ENCODE results near the gene DGKI. TPM values are rescaled to one million over a fixed set of nuclear protein-coding genes. Genes with fewer than 3 reads are reported as not detected.

DGKI gene
- total RNA-seq, 2 experiments from 2014 or later: 1.8 to 2.2 TPM

DNA sequence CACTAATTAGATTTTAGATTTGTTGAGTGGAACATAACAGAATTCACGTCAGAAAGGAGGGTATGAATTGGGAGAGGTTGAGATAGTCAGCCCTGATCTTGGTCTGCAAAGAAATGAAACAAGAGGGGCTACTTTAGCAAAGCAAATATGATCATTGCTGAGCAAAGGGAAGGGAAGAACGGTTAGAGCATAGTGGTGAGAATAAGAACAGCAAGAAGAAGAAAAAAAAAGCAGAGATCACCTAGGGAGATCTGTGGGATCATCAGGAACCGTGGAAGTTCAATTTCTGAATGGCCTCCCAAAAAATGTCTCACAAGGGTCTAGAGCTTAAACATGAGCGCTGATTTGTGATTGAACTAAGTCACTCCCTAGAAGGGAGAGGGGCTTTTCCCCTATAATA is 156.1 kb downstream of the DGKI start:
- Mint-ChIP-seq H3K4me3 (no peak overlapping the region), H3K27ac (no peak overlapping the region), H3K4me1 (no peaks in the 10 kb centered on the region), H3K36me3 (no peaks in the 10 kb centered on the region), H3K9me3 (no peaks in the 10 kb centered on the region), H3K27me3 (peaks cover 13% of the 10 kb centered on the region)
- no peak for DNase-seq

DNA sequence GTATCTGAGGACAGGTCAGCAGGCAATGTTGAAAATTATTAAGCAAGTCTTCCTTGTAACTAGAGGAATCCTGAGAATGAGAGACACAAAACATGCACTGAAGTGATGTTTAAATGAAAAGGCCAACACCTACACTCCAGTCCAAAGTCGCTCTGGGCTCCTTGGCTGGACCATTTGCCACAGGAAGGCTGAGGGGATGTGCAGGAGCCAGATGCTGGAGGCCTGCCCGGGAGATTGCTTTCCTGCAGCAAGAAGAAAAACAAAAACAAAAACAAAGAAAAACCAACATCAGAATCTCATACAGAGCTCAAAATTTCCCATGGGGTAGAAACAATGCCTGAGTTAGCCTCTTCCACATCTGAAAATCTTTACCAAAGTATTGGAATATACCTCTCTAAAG is 157.0 kb downstream of the DGKI start:
- Mint-ChIP-seq H3K36me3 (no peaks in the 10 kb centered on the region), H3K4me3 (no peak overlapping the region), H3K4me1 (no peaks in the 10 kb centered on the region), H3K27ac (no peak overlapping the region), H3K27me3 (peaks cover 14% of the 10 kb centered on the region), H3K9me3 (no peaks in the 10 kb centered on the region)
- DNase-seq: no peak

DNA sequence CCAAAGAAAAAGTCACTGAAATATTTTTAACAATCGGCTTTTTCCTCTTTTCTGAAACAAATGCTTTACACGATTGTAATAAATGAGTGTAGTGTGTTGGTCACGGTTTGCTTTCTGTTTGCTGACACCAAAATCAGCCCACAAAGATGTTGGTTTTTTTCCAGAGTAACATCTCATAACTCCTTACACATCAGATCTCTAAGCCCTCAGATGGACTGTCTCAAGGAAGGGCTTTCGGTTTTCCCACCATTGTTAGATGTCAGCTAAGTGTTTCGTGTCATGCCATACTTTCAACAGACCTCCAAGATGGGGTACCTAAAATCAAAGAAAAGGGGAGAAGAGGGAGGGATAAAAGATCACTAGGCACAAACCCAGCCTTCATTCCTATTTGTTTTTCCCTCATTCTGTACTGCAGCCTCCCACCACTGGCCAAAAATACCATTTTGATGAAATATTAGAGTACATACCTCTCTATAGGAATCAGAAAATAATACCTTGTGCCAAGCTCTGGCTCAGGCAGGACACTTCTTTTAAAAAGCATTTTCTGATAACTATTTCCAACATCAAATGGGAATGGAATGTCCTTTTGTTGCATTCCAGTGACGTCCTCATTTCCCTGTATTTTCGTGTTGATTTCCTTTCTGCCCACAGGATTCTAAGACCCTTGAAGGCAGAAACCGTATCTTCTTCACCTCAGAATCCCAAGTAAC is 159.1 kb downstream of the DGKI start:
- no peak overlapping the region for H3K27ac Mint-ChIP-seq
- no peaks in the 10 kb centered on the region for H3K9me3 Mint-ChIP-seq
- DNase-seq: no peak
- H3K27me3 Mint-ChIP-seq: peaks cover 23% of the 10 kb centered on the region
- no peaks in the 10 kb centered on the region for H3K4me1 Mint-ChIP-seq
- no peaks in the 10 kb centered on the region for H3K36me3 Mint-ChIP-seq
- H3K4me3 Mint-ChIP-seq: no peak overlapping the region

DNA sequence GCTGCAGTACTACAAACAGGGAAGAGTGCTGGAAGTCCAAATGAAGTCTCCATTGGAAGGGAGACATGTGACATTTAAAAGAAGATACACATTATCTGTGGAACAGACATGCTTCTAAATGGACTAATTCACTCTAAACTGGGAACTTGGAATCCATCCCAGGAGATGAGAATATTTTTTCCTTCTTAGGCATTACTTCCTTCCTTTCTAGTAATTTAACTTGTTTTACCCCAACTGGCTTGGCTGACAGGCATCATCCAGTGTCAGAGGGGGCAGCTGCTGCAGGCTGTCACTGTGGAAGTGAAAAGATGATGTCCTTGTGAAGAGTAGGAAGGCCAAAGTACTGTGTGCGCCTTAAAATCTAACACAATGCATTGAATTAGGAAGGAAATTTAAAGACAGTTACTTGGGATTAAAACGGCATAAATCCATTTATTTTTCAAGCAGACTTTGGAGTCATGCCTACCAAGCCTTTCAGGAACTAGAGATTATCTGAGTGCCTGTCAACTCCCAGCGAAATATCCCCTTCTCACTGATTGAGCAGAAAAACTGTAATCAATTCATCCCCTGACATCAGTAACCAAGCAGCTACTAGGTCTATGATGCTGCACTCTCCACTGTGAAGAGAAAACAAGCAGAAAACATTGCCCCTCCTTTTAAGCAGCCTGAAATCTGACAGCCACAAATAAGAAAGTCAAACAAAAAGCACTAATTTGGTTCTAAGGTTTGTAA is 161.2 kb downstream of the DGKI start:
- Mint-ChIP-seq H3K27me3 (peaks cover 31% of the 10 kb centered on the region), H3K36me3 (no peaks in the 10 kb centered on the region), H3K4me3 (no peak overlapping the region), H3K4me1 (no peaks in the 10 kb centered on the region), H3K9me3 (no peaks in the 10 kb centered on the region), H3K27ac (no peak overlapping the region)
- DNase-seq: no peak

DNA sequence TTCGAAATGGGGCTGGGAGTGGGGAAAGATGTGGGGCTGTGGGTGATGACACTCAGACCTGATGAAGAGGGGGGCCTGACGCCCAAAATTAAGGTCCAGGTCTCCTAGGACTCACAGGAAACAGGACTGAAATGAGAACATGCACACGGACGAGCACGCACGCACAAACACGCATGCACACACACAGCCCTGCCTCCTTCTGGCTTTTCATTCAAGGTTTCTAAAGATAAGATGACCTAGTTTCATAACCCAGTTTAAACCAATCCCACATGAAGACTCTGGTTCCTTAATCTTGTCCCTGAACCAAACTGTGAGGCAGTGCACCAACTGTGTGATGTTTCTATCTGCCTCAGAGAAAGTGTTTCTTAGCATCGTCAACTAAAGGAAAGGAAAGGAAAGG is 162.0 kb downstream of the DGKI start:
- H3K27ac Mint-ChIP-seq: no peak overlapping the region
- no peaks in the 10 kb centered on the region for H3K9me3 Mint-ChIP-seq
- H3K36me3 Mint-ChIP-seq: no peaks in the 10 kb centered on the region
- no peak for DNase-seq
- no peak overlapping the region for H3K4me3 Mint-ChIP-seq
- H3K27me3 Mint-ChIP-seq: peaks cover 35% of the 10 kb centered on the region
- no peaks in the 10 kb centered on the region for H3K4me1 Mint-ChIP-seq

DNA sequence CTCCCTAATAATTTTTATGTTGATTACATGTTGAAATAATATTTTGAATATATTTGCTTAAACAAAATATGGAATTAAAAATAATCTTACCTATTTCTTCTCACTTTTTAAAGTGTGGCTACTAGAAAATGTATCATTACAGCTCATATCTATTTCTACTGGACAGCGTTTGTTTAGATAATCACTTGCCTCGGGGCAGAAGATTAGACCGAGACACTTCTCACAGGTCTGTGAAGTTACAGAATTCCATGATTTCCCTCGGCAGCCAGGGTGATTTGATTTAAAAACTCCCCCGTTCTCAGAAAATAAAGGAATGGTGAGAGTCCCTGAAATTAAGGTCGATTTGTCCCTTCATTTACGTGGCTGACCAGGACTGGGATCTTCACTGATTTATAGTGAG is 162.5 kb downstream of the DGKI start:
- no peaks in the 10 kb centered on the region for H3K4me1 Mint-ChIP-seq
- no peaks in the 10 kb centered on the region for H3K9me3 Mint-ChIP-seq
- no peak for DNase-seq
- H3K27me3 Mint-ChIP-seq: peaks cover 30% of the 10 kb centered on the region
- no peak overlapping the region for H3K4me3 Mint-ChIP-seq
- no peak overlapping the region for H3K27ac Mint-ChIP-seq
- H3K36me3 Mint-ChIP-seq: no peaks in the 10 kb centered on the region

DNA sequence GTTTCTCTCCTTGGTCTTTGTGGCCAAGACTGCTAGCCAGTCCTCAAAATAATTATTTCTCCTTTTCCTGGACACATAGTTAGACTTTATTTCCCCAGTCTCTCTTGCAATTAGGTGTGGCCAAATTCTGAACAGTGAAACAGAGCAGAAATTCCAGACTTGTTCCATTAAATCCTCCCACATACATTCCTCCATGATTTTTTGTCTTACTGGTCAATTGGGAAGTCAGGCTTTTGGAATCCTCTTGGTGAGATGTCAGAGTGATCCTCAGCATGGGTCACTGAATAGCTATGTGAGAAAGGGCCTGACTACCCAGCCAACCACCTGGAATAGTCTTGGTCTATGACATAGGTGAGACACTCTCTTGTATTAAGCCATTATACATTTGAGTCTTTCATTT is 164.2 kb downstream of the DGKI start:
- H3K4me1 Mint-ChIP-seq: no peaks in the 10 kb centered on the region
- no peak overlapping the region for H3K27ac Mint-ChIP-seq
- peaks cover 27% of the 10 kb centered on the region for H3K27me3 Mint-ChIP-seq
- H3K9me3 Mint-ChIP-seq: no peaks in the 10 kb centered on the region
- no peak for DNase-seq
- no peaks in the 10 kb centered on the region for H3K36me3 Mint-ChIP-seq
- no peak overlapping the region for H3K4me3 Mint-ChIP-seq

DNA sequence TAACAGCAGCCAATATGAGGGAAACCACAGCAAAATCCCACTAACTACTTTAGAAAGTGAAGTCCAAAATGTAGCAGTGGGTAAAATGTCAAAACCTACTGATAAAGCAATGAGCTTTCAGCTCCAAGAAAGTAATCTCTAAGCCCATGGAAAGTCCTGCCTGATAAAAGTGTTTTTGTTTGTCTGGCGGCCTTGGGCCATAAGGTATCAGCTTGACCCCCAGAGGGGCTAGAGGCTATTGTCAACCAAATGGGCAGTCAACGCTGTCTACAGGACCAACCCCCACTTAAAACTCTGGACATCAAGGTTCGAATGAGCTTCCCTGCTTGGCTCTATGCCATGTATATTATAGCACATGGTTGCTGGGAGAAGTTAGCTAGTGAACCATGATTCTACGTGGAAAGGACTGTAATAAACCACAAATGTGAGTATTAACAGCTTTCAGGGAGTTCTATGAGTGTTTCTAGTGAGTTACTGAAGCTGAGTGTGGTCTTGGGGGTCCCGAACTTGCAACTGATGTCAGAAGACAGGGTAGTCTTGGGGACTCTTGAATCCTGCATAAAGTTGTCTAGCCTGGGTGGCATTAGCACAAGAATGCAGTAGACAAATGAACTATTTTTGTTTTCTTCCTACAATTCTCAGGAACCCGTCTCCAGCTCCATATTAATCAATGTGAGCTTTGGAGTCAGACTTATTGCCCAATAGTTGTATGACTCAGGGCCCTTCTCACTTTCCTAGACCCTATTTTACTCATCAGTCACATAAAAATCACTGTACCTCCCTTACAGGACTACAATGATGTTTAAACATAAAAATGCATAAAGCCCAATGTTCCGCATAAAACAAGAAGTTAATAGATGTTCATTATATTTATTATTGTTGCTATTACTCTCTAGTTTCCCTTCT is 164.9 kb downstream of the DGKI start:
- H3K9me3 Mint-ChIP-seq: no peaks in the 10 kb centered on the region
- no peak overlapping the region for H3K27ac Mint-ChIP-seq
- peaks cover 27% of the 10 kb centered on the region for H3K27me3 Mint-ChIP-seq
- H3K4me1 Mint-ChIP-seq: no peaks in the 10 kb centered on the region
- no peaks in the 10 kb centered on the region for H3K36me3 Mint-ChIP-seq
- no peak for DNase-seq
- no peak overlapping the region for H3K4me3 Mint-ChIP-seq

DNA sequence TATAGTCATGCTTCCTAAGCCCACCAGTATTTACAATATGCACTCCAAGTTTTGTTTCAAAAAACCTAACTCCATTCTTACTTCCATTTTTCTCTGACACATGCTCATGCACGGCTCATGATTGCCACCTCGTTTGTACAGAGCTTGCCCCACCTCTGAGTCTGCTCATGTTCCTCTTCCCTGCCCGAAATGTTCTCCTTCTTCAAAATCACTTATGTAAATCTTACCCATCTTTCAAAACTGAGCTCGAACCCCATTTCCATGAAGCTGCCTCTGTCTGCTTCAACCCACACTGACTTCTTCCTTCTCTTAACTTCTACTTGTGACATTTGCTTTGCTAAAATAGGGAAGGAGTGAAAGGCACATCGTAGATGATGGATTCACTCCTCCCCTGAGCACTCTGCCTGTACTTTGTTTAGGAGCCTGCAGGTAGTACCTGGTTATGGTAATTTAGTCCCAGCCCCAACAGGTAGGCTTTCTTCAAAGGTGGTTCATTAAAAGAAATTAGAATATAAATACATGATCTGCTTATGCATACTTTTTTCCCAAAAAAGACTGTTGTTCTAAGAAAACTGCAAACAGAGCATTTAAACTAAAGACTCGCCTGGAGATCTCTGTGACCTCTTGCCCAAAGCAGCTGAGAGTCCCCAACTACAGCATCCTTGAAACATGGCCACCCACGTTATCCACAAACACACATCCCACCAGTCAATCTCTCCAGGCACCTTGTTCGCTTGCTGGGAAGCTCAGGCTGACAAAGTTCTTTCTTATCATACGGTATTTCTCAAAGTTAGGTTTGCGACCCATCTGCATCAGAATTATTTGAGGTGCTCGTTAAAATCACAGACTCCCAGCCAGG is 172.0 kb downstream of the DGKI start:
- H3K9me3 Mint-ChIP-seq: no peaks in the 10 kb centered on the region
- H3K4me1 Mint-ChIP-seq: no peaks in the 10 kb centered on the region
- no peak overlapping the region for H3K4me3 Mint-ChIP-seq
- no peak overlapping the region for H3K27ac Mint-ChIP-seq
- peaks cover 12% of the 10 kb centered on the region for H3K27me3 Mint-ChIP-seq
- no peaks in the 10 kb centered on the region for H3K36me3 Mint-ChIP-seq
- no peak for DNase-seq

DNA sequence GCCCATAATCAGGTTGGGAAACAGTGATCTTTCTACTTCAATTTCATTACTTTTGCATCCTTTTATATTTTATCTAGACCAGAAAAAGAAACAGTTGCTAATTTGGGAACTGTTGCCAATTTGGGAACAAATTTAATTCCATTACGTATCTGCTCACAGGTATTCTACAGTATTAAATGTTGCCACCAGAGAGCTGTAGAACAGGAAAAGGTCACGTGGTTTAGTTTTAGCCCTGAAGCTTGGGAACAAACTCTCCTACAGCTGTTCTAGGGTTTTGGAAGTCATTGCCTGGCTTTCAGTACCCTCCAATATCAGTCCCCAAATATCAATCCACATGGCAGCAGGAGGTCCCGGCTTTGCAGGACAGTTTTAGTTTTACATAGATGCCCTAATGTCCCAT is 172.7 kb downstream of the DGKI start:
- no peaks in the 10 kb centered on the region for H3K36me3 Mint-ChIP-seq
- DNase-seq: no peak
- peaks cover 12% of the 10 kb centered on the region for H3K27me3 Mint-ChIP-seq
- no peak overlapping the region for H3K4me3 Mint-ChIP-seq
- H3K4me1 Mint-ChIP-seq: no peaks in the 10 kb centered on the region
- H3K27ac Mint-ChIP-seq: no peak overlapping the region
- H3K9me3 Mint-ChIP-seq: no peaks in the 10 kb centered on the region

DNA sequence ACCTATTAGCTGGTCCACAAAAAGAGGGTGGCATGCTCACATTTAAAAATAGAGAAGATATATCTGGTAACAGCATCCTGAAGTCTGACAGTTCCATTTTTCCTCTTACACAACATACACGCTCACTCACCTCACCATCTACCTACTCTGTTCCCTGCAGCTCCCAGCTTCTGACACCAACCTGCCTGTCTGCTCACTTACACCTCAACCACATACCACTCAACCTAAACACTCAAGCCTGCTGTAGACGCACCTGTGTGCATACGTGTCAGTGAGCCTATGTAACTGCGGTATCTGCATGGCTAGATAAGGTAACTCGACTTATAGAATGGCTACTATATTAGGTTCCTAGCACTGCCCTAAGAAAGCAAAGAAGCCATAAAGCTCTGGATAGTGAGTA is 174.9 kb downstream of the DGKI start:
- no peak for DNase-seq
- no peaks in the 10 kb centered on the region for H3K4me1 Mint-ChIP-seq
- no peak overlapping the region for H3K4me3 Mint-ChIP-seq
- H3K9me3 Mint-ChIP-seq: no peaks in the 10 kb centered on the region
- H3K27ac Mint-ChIP-seq: no peak overlapping the region
- peaks cover 12% of the 10 kb centered on the region for H3K27me3 Mint-ChIP-seq
- no peaks in the 10 kb centered on the region for H3K36me3 Mint-ChIP-seq

DNA sequence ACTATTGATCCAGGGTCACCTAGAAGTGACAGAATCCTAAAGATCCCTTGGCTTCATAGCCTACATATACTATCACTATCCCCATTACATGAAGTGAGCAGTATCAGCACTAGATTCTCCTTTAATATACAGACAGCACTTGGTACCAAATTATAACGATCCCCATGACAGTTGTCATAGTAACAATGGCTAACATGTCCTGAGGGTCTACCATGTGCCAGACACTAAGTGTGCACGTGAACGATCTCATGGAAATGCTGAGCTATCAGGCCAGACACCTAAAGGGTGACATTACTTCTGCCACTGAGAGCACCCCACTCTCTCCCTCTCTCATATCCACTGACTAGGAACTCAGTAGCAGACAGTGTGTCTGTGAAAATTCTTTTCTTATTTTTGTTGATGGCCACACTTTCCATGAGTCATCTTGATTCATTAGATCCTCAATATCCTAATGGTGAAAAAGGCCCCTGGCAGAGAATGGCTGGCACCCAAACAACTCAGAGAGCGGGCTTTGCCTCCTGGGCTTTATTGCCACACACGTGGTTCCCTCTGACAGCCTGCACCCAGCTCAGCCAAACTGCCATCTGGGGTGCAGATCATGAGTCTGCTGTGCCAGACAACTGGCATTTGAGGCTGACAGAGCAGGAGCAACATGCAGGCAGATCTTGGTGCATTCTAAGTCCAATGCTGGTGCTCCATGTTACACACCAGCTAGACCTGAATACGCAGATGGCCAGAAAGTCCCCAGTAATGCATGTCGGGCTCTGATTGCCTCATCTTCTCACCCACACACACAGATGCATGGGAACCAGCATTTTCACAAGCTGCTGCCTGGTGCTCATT is 176.3 kb downstream of the DGKI start:
- H3K9me3 Mint-ChIP-seq: no peaks in the 10 kb centered on the region
- no peaks in the 10 kb centered on the region for H3K36me3 Mint-ChIP-seq
- H3K4me3 Mint-ChIP-seq: no peak overlapping the region
- no peaks in the 10 kb centered on the region for H3K4me1 Mint-ChIP-seq
- peaks cover 16% of the 10 kb centered on the region for H3K27me3 Mint-ChIP-seq
- no peak for DNase-seq
- H3K27ac Mint-ChIP-seq: no peak overlapping the region

DNA sequence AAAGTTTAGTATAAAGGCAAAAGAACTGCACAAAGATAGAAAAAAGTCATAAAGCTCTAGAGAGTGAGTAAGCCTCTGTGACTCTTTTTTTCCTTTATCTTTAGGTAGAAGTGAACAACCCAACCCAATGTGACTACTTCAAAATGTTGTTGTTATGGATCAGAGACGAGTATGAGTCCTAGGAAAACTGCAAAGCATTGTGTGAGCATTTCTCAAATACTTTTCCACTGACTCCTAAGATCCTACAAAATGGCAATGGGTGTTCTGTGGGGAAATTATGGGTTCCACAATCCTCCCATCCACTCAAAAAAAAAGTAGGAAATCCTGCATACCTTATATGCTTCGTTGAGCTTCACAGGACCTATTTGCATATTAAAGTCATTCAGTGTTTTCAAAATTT is 177.1 kb downstream of the DGKI start:
- H3K27me3 Mint-ChIP-seq: peaks cover 18% of the 10 kb centered on the region
- no peaks in the 10 kb centered on the region for H3K9me3 Mint-ChIP-seq
- DNase-seq: no peak
- H3K27ac Mint-ChIP-seq: no peak overlapping the region
- H3K4me3 Mint-ChIP-seq: no peak overlapping the region
- no peaks in the 10 kb centered on the region for H3K36me3 Mint-ChIP-seq
- no peaks in the 10 kb centered on the region for H3K4me1 Mint-ChIP-seq

DNA sequence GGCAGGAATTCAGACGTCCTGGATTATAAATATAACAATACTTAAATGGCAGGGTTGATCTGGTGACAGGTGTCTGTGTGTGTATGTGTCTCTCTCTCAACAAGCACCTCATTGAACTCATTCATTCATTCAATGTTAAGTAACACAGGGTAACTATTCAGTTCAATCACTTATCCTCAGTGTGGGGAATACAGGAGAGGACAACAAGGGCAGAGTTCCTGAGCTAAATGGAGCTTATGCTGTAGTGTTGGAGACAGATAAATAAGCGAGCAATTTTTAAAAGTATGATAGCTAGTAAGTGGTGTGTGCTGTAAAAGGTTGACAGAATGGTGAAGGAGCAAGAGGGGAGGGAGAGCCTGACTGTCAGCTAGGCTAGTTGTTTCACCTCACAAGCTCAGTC is 178.4 kb downstream of the DGKI start:
- no peaks in the 10 kb centered on the region for H3K36me3 Mint-ChIP-seq
- no peaks in the 10 kb centered on the region for H3K4me1 Mint-ChIP-seq
- DNase-seq: no peak
- H3K9me3 Mint-ChIP-seq: no peaks in the 10 kb centered on the region
- no peak overlapping the region for H3K27ac Mint-ChIP-seq
- H3K4me3 Mint-ChIP-seq: no peak overlapping the region
- H3K27me3 Mint-ChIP-seq: peaks cover 19% of the 10 kb centered on the region

All from activated naive CD8-positive, alpha-beta T cell treated with anti-CD3 and anti-CD28 coated beads for 36 hours (primary cell).